ENCODE results near the gene OR6N1.

DNA sequence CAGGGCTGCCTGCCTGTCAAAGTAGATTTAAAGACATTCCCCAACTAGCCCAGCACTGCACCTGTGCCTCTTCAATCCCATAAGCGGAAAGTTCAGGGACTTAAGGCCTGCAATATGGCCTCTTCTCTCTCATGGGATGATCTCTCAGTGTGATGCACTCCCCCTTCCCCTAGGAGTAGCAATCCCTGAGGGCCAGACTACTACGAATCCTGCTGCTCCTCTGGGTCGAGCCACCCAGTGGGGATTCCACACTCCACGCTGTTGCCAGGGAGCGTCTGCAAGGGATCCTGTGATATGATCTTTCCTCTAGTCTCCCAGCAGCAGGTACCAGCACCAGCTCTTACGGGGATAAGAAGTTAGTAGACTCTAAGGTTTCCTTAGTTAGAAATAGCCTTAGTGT lies 22.3 kb upstream of the OR6N1 start:
- TF ChIP-seq POLR2A (IDR thresholded peaks at IDR 0.05; ENCODE audit: low read length) (no peak), GATA1 (IDR thresholded peaks at IDR 0.05; ENCODE audit: low read depth, low read length) (no peak)
